NCI-H128 (cell line): ENCODE results near the gene ANKH.
"Not testable (repeated sequence)": the region's sequence is repeated elsewhere in the genome, so short reads cannot be mapped to it uniquely, and the experiment has no call there.

Experiments
- DNase-seq: peaks from one replicate; lab custom pipeline; 2025; ENCODE audit not compliant: unreplicated experiment; lab: John Stamatoyannopoulos, UW

The ANKH gene

DNA sequence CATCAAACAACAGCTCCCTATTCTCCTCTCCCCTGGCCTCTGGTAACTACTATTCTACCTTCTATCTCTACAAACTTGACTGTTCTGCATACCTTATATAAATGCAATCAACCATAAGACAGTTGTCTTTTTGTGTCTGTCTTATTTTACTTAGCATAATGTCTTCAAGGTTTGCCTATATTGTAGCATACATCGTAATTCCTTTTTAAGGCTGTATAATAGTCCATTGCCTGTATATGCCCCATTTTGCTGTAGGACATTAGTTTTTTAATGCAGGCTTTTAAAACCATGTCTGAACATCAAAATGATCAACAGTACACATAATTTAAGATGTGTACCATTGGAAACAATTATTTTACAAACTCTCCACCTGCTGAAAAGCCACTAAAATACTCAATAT, 12.4 kb downstream of the ANKH start:
- no peak for DNase-seq

DNA sequence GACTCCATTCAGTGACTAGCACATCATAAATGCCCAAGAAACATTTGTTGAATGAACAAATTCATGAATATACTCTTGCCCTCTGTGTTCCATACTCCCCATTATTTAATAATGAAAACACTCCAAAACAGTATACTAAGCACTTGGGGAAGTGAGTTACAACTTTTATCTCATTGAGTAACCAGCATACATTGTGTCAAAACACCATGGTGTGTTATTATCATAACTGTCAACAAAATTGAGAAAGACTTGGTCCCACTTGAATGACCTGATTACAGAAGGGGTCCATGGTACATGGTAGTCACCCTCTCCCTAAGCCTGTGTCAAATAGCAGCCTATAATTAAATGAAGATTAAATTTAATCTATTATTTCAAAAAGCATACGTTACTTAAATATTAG, 16.2 kb downstream of the ANKH start:
- no peak for DNase-seq

DNA sequence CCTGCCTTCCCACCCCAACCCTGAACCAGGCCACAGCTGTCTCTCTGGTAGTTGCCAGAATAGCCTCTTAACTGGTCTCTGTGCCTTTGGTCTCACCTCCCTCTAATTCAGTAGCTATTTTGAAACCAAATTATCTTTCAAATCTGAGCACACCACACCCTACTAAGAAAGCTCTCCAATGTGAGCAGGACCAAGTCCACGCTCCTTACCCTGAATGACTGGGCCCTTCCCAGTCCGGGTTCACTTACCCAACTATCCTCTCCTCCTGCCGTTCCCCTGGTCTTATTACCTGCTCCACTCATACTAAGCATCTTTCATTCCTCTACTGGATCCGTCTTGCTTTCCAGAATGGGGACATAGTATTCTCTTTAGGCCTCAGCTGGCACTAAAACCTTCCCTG, 16.8 kb downstream of the ANKH start:
- DNase-seq, result no peak

DNA sequence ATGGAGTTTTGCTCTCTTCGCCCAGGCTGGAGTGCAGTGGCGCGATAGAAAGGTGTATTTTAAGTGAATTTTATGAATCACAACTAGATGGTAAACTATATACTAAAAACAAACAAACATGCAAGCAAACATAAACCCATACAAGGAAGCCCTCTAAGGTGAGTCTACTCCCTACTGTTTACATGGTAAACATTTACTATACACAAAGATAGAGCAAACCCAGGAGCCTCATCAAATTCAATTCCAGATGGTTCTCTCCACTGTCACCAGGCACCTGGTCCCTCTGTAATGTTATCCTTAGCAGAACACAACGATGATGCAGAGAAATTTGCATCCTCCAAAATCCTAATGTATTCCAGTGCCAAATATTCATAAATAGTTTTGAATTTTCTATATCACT, 17.9 kb downstream of the ANKH start:
- no peak for DNase-seq

DNA sequence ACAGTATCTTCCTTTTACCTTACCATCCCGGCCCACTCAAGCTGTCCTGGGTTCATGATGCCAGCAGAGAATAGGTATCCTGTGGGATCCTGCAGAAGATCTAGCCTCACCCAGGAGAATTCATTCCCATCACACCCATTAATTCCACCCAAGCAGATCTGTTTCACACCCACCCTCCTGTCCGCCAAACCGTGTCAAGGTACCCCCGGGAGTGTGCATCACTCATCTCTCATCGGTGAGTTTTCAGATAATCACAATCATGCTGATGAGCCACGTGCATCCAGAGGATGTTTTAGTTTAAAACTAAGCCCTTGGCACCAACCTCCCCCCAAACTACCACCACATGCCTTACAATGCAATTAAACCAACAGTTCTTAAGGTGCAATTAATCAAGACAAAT, 18.8 kb downstream of the ANKH start:
- DNase-seq, result no peak

DNA sequence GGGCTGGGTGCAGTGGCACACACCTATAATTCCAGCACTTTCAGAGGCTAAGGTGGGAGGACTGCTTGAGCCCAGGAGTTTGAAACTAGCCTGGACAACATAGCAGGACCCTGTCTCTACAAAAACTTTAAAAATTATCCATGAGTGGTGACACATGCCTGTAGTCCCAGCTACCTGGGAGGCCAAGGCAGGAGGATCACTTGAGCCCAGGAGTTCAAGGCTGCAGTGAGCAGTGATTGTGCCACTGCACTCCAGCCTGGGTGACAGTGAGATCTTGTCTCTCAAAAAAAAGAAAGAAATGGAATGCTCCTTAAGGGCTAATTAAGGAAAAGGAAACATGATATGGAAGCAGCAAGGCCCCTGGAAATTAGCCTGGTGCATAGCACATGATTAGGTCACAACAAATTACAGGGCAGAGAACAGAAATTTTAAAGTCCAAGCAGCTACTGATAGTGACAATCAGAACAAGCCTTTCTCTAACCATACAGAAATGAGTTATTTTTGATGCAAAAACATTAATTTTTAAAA, 19.5 kb downstream of the ANKH start:
- DNase-seq, result no peak

DNA sequence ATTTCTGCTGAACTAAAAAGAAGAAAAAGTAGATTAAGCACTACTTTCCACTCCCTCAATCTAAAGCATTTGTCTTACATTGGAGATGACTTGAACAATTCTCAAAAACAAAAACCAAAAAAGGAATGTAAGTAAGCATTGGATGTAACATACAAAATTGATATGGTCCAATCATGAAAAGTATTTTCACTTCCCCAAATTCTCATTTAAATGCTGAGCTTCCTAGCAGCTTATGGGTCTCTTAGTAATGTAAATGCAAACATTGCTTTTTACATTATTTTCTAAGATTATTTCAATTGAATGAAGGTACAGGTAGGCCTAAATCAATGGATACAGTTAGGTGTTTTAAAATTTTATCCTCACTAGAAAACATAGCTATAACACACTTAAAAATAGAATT, 20.0 kb downstream of the ANKH start:
- no peak for DNase-seq

DNA sequence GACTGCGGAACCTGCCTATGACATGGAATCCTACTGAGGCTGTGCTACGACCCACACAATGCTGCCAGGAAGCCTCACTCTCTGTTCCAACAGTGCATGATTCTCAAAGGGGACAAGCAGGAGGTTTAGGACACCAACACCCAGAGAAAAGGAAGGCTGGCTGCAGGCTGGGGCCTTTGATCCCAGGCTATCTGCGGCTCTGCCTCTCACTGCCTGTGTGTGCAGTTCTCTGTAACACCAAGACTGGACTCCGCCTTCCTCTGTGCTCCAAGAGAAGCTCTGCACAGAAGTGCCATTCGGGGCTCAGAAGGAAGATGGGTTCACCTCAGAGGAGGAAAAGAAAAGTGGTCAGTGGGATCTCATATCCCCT, 20.5 kb downstream of the ANKH start:
- DNase-seq, result no peak

DNA sequence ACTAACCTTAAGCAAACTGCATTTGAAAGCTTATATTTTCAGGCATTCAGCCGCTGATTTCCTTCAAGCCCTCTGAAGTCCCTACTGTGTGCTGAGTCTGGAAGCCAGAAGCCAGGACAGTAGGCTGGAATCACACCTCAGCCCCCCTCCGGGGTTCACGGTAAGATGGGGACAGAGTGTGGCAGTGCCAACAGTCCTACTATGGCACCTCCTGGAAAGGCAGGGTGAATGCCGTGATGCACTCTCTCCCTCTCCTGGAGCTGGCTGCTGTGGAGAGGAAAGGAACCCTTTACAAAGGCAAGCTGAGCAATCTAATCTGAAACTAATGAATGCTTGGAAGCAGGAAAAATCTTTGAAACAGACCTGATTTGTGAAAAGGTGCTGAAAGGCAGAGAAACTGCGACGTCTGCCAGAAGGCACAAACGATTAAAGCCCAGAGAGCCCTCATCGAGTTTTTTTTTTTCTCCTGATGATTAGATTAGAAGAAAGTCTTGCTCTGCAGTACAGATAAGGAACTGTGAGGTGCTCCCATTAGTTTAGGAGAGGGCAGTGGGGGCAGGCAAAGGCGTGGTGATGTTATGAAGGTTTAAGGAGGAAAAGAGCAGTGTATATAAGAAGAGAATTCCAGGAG, 21.0 kb downstream of the ANKH start:
- DNase-seq, result no peak

DNA sequence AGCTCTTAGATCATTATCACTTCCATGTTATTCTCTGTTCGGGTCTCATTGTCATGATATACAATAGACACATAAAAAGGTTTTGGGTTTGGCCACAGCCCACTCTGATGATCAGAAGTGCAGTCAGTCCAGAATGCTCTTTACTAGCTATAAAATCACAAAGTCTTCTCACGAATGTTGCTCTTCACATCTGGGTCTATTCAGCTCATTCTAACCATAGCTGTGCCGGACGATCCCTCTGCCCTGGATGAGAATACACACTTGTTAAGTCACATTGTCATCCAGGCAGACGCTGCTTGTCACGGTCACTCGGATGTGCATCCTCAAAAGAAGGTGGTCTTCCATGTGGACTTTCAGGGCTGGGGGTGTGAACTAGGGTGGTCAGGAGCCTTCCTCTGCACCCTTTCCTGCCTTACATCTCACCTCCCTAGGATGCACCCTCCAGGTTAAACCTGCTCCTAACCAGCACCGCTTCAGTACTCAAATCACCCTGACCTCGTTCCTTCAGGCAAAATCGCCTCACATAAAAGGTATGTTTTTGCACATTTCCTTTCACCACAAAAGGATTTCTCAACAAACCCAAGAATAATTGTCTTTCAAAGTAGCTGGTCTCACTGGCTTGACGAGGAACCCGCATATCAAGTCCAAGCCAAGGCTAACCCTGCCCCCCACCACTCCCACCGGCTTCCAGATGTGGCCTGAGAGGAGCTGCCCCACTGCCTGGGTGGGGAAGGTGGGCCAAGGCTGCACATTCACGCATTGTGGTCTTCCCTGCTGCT, 21.9 kb downstream of the ANKH start:
- DNase-seq, result no peak

DNA sequence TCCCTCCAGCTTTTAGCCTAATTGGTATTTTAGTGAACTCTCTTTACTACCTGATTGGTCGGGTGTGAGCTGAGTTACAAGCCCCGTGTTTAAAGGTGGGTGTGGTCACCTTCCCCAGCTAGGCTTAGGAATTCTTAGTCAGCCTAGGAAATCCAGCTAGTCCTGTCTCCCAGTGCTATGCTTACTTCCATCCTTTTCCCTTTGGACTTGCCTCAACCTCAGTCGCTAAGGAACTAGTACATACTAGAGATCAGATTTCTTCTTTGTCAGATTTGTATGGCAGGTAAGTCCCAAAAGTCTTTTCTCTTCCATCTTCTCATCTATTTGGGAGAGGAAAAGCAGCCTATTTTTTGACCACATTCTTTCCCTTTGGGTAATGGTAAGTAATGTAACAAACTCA, 22.6 kb downstream of the ANKH start:
- not testable (repeated sequence) for DNase-seq

DNA sequence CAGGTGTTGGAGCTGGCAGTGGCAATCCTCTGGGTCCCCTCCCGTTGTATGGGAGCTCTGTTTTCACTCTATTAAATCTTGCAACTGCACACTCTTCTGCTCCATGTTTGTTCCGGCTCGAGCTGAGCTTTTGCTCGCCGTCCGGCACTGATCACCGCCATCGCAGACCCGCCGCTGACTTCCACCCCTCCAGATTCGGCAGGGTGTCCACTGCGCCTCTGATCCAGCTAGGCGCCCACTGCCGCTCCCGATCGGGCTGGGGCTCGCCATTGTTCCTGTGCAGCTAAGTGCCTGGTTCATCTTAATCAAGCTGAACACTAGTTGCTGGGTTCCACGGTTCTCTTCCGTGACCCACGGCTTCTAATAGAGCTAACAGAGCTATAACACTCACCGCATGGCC, 23.2 kb downstream of the ANKH start:
- DNase-seq, result no peak

DNA sequence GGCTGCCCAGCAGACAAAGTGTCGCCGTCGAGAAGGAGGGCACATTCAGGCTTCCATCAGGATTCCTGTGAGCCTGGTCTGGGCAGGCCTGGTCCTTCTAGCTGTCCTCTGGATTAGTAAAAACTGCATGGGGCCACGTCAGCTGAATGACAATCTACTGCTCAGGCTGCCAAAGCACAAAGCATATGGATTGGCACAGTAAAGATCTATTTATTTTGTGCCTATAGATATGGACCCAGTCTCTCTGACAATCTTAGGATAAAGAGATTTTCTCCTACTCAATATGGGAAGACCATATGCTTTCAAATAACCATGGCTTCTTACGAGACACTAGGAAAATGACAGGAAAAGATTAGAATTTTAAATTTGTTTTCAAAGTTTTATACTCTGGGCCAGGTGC, 24.1 kb downstream of the ANKH start:
- DNase-seq, result no peak

DNA sequence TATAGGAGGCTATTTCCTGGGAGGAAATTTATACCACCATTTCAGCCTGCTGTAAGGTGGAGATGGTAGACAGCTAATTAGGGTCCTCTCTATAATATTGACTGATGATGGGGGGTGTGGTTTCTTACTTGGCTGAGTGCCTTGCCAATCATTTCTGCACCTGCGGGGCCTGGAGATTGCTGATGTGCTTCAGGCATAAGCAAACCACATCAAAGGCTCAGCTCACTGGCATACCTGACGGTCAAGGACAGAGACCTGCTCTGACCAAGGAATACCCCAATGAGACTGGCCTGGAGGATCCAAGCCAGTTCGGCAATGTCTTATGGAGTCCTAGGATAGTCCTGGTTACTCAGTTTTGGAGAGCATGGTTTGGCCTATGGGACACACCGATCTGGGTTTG, 29.5 kb downstream of the ANKH start:
- no peak for DNase-seq

DNA sequence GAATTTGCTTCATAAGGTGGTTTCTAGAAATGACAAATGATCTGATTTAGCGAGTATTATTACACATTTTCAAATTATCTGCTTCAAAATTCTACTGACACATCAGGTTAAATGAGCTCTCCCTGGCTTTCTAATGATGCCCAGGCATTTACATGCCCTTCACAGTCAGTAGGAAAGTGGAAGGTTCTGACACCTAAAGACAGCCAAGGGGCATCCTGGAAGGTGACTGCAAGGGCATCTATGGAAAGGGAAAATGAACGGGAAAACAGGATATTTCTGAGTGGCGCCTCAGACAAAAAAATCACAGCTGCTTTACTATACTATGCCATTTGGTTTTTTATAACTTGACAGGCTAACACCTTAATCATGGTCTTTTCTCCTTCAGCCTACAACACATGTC, 31.0 kb downstream of the ANKH start:
- no peak for DNase-seq

DNA sequence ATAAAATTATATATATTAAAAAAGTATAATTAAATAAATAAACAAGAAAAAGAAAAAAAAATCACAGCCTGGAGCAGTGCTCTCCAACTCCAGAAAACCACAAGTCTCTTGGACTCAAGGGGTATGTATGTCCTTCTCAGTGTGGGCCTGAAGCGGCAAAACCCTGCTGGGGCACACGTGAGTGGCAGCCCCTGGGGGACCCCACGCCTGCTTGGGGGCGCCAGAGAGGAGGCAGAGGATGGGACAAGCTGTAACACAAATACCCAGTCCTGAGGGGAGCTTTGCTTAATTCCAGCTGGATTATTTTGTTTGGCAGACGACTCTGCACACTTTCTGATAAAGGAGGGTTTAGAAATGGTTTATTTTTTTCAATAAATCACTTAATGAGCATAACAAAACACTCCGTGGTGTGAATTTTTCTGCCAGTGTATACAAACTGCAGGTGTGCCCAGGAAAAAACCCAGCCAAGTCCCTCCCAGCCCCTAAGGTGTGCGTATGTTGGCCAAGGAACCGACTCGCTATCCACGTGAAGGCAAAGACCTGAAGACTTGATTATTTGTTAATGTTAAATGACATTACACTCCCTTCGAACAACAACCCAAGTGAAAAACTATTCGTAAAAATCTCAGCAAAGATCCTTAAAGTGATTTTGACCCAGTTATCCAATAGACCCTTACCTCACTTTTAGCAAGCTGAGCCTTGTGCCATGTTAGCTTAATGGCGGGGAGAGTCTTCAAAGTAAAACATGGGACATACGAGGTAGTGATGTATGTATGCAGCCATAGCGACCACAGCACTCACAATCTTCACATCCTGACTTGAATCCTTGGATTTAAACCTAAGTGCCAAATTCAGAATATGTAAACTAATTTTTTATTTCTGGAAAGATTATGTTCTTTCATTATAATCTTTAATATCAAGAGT, 32.9 kb downstream of the ANKH start:
- no peak for DNase-seq

DNA sequence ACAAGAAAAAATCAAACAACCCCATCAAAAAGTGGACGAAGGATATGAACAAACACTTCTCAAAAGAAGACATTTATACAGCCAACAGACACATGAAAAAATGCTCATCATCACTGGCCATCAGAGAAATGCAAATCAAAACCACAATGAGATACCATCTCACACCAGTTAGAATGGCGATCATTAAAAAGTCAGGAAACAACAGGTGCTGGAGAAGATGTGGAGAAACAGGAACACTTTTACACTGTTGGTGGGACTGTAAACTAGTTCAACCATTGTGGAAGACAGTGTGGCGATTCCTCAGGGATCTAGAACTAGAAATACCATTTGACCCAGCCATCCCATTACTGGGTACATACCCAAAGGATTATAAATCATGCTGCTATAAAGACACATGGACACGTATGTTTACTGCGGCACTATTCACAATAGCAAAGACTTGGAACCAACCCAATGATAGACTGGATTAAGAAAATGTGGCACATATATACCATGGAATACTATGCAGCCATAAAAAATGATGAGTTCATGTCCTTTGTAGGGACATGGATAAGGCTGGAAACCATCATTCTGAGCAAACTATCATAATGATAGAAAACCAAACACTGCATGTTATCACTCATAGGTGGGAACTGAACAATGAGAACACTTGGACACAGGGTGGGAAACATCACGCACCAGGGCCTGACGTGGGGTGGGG, 34.0 kb downstream of the ANKH start:
- DNase-seq, result not testable (repeated sequence)

DNA sequence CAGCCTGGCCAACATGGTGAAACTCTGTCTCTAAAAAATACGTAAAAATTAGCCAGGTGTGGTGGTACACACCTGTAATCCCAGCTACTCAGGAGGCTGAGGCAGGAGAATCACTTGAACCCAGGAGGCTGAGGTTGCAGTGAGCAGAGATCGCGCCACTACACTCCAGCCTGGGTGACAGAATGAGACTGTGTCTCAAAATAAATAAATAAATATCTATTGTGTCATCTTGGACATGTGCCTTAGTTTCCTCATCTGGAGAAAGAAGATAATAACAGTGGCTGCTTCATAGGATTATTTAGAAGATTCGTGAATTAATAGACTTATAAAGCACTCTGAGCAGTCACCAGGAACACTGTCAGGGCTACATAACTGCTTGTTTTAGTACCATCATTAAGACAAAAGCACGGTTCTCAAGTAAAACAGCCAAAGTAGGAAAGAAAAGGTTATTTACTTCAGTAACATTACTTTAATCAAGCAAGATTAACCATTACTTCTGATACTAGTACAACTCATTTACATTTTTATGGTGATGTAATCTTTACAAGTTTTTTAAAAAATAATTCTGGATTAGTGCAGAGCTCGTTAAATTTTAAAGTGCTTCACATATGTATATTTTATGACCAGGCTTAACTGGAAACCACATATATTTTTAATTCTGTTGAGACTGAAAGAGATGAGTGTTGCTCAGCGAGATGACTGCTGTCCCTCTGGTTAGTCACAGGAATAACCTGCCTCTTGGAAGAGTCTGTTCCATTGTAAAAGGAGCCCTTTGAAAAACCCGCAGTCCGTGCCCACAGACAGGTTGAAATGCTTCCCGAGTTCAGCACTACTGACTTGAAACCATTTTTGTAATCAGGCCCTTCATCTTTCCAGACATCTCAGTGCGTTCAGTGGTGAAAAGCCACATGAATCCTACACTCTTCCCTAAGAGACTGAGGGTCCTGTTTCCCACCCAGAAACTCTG, 36.7 kb downstream of the ANKH start:
- DNase-seq, result no peak

DNA sequence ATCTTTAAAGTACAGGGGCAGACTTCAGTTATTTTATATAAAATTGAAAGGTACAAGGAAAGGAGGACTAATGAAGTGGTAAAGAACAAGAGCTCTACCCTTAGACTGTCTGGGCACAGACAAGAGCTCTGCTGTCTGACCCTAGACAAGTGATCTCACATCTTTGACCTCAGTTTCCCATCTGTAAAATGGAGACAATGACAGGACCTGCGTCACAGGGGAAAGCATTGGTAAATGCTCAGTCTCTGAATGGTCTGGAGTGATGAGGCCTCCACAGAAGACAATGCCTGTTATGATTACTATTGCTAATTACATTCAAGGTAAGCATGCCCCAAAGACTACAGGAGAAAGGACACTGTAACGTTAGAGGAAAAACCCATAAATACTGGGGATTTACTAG, 37.5 kb downstream of the ANKH start:
- DNase-seq, result no peak

DNA sequence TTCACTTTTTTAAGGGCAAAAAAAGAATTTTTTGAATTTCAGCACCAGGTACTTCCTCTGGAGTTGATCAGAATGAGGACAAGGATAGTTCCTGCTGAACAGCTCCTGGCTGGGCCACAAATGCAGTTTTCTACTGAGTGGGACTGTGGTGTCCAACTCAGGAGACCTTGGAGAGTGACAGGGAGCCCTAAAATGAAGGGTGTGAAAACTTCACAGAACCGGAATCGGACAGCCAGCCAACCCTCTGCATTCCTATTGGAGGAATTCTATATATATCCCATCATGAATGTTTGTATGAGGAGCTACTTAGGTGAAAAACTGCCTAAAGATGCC, 40.6 kb downstream of the ANKH start:
- no peak for DNase-seq
